HG02981 (cell line): ENCODE measurements around the gene ZNF787.

Source experiments
- ATAC-seq: cut with Tn5 transposase; IDR thresholded peaks from one replicate; pipeline ENCODE4 v1.9.1; 2021; ENCODE audit warnings: mild to moderate bottlenecking, moderate library complexity; ENCODE audit not compliant: unreplicated experiment

The ZNF787 gene

GRCh38 chr19:56123266-56123891 is 2.3 kb upstream of the ZNF787 start:
- no peak for ATAC-seq

GRCh38 chr19:56120371-56121179 is 520 bp downstream of the ZNF787 start:
- ATAC-seq = peak; percentile 29

- no peak for ATAC-seq
Observed at GRCh38 chr19:56120002-56120370, 1.1 kb downstream of the ZNF787 start.

GRCh38 chr19:56119582-56119978 is 1.5 kb downstream of the ZNF787 start:
- ATAC-seq = no peak

GRCh38 chr19:56118666-56119581 is 2.2 kb downstream of the ZNF787 start:
- no peak for ATAC-seq

- ATAC-seq = no peak
Observed at GRCh38 chr19:56117889-56118288, 3.2 kb downstream of the ZNF787 start.

GRCh38 chr19:56117376-56117884 is 3.7 kb downstream of the ZNF787 start:
- no peak for ATAC-seq

- no peak for ATAC-seq
Observed at GRCh38 chr19:56116606-56117005, 4.5 kb downstream of the ZNF787 start.

- no peak for ATAC-seq
Observed at GRCh38 chr19:56115490-56115889, 5.6 kb downstream of the ZNF787 start.

- no peak for ATAC-seq
Observed at GRCh38 chr19:56114778-56115110, 6.4 kb downstream of the ZNF787 start.

- ATAC-seq = no peak
Observed at GRCh38 chr19:56114051-56114777, 6.9 kb downstream of the ZNF787 start.

GRCh38 chr19:56113074-56113632 is 7.9 kb downstream of the ZNF787 start:
- no peak for ATAC-seq

- ATAC-seq = no peak
Observed at GRCh38 chr19:56112313-56112709, 8.8 kb downstream of the ZNF787 start.

- peak; percentile 78 for ATAC-seq
Observed at GRCh38 chr19:56111601-56112312, 9.3 kb downstream of the ZNF787 start.

GRCh38 chr19:56110515-56111448 is 10.3 kb downstream of the ZNF787 start:
- no peak for ATAC-seq

- ATAC-seq = no peak
Observed at GRCh38 chr19:56109226-56109625, 11.9 kb downstream of the ZNF787 start.

- ATAC-seq = no peak
Observed at GRCh38 chr19:56108447-56109195, 12.5 kb downstream of the ZNF787 start.
